RWPE2 (cell line): ENCODE data around the gene GRM2.
A peak's percentile ranks its signal among the peaks of the same experiment; 100 is the strongest.

Experiments used
- ATAC-seq: fragments of 200-7000 bp; cut with Tn5 transposase; 3 replicates; pipeline ENCODE4 v1.9.1; 2021; ENCODE audit warnings: low read depth
- DNase-seq: peaks from one replicate; pipeline ENCODE4 v3.0.0-alpha.2; 2020; ENCODE audit warnings: low spot score
- H3K27ac ChIP-seq: fragments of 450-650 bp; 2 replicates; pipeline ENCODE4 v1.5.1; 2017; ENCODE audit warnings: mild to moderate bottlenecking; ENCODE audit not compliant: poor library complexity, severe bottlenecking
- H3K27me3 ChIP-seq: fragments of 250-450 bp; sonication (Bioruptor Pico); 2 replicates; pipeline ENCODE4 v1.5.1; 2021; ENCODE audit warnings: mild to moderate bottlenecking, moderate library complexity; ENCODE audit not compliant: insufficient read depth, poor library complexity, severe bottlenecking
- H3K36me3 ChIP-seq: fragments of 250-450 bp; sonication (Bioruptor Pico); 2 replicates; pipeline ENCODE4 v1.5.1; 2020; ENCODE audit warnings: low read depth, mild to moderate bottlenecking, moderate library complexity
- H3K4me1 ChIP-seq: fragments of 250-450 bp; sonication (Bioruptor Pico); 2 replicates; pipeline ENCODE4 v1.5.1; 2021; ENCODE audit warnings: mild to moderate bottlenecking, moderate library complexity; ENCODE audit not compliant: insufficient read depth, poor library complexity, severe bottlenecking
- H3K4me3 ChIP-seq: fragments of 250-450 bp; sonication (Bioruptor Pico); 2 replicates; pipeline ENCODE4 v1.5.1; 2021; ENCODE audit warnings: mild to moderate bottlenecking, moderate library complexity; ENCODE audit not compliant: severe bottlenecking
- H3K9me3 ChIP-seq: fragments of 250-450 bp; sonication (Bioruptor Pico); 2 replicates; pipeline ENCODE4 v1.5.1; 2021; ENCODE audit warnings: mild to moderate bottlenecking, moderate library complexity; ENCODE audit not compliant: severe bottlenecking
- CTCF ChIP-seq: fragments of 450-650 bp; IDR thresholded peaks from one replicate; pipeline ENCODE4 v1.5.1; 2017; ENCODE audit warnings: mild to moderate bottlenecking, moderate library complexity; ENCODE audit not compliant: poor library complexity, severe bottlenecking

GRM2 gene

GRCh38 chr3:51677358-51677757 is 29.5 kb upstream of the GRM2 start:
- DNase-seq: no peak
- ATAC-seq: no peak
- no peak overlapping the region for H3K4me3 ChIP-seq
- H3K36me3 ChIP-seq: peaks cover 25% of the 10 kb centered on the region
- H3K27me3 ChIP-seq: no peaks in the 10 kb centered on the region
- no peak for TF ChIP-seq CTCF
- H3K9me3 ChIP-seq: no peaks in the 10 kb centered on the region
- H3K27ac ChIP-seq: no peak overlapping the region
- peaks cover 23% of the 10 kb centered on the region for H3K4me1 ChIP-seq

GRCh38 chr3:51678186-51678585 is 28.7 kb upstream of the GRM2 start:
- no peak for DNase-seq
- Histone ChIP-seq H3K27ac (no peak overlapping the region), H3K4me1 (peaks cover 23% of the 10 kb centered on the region), H3K4me3 (no peak overlapping the region), H3K27me3 (no peaks in the 10 kb centered on the region), H3K36me3 (peaks cover 32% of the 10 kb centered on the region), H3K9me3 (no peaks in the 10 kb centered on the region)
- ATAC-seq: no peak
- TF ChIP-seq CTCF: no peak

GRCh38 chr3:51678641-51679040 is 28.2 kb upstream of the GRM2 start:
- H3K27me3 ChIP-seq: no peaks in the 10 kb centered on the region
- H3K27ac ChIP-seq: no peak overlapping the region
- ATAC-seq: no peak
- TF ChIP-seq CTCF: no peak
- peaks cover 34% of the 10 kb centered on the region for H3K36me3 ChIP-seq
- peaks cover 23% of the 10 kb centered on the region for H3K4me1 ChIP-seq
- no peaks in the 10 kb centered on the region for H3K9me3 ChIP-seq
- H3K4me3 ChIP-seq: no peak overlapping the region
- no peak for DNase-seq

- Histone ChIP-seq H3K27me3 (no peaks in the 10 kb centered on the region), H3K9me3 (no peaks in the 10 kb centered on the region), H3K4me1 (peaks cover 23% of the 10 kb centered on the region), H3K27ac (no peak overlapping the region), H3K36me3 (peaks cover 38% of the 10 kb centered on the region), H3K4me3 (no peak overlapping the region)
- DNase-seq (no peak), ATAC-seq (no peak)
- no peak for TF ChIP-seq CTCF
Observed at GRCh38 chr3:51679318-51679717, 27.6 kb upstream of the GRM2 start.

GRCh38 chr3:51679777-51680176 is 27.1 kb upstream of the GRM2 start:
- Histone ChIP-seq H3K4me1 (peaks cover 22% of the 10 kb centered on the region), H3K36me3 (peaks cover 43% of the 10 kb centered on the region), H3K4me3 (no peak overlapping the region), H3K9me3 (no peaks in the 10 kb centered on the region), H3K27ac (peak overlapping the region; percentile 78), H3K27me3 (no peaks in the 10 kb centered on the region)
- no peak for TF ChIP-seq CTCF
- DNase-seq (no peak), ATAC-seq (no peak)
